Skeletal muscle satellite cell (primary cell): ENCODE measurements around the gene KCNK15.

Experiments
- H3K27me3 ChIP-seq: 2 replicates; pipeline ENCODE4 v1.7.0; 2013; ENCODE audit warnings: low read length; ENCODE audit not compliant: control insufficient read depth, insufficient read depth
- H3K36me3 ChIP-seq: 2 replicates; pipeline ENCODE4 v1.7.0; 2013; ENCODE audit warnings: mild to moderate bottlenecking, control low read depth, low read length; ENCODE audit not compliant: insufficient read depth
- H3K4me1 ChIP-seq: 2 replicates; pipeline ENCODE4 v1.7.0; 2013; ENCODE audit warnings: low read length; ENCODE audit not compliant: control insufficient read depth, insufficient read depth
- H3K4me2 ChIP-seq: 2 replicates; pipeline ENCODE4 v1.7.0; 2013; ENCODE audit warnings: mild to moderate bottlenecking, low read length
- H3K4me3 ChIP-seq: 2 replicates; pipeline ENCODE4 v1.7.0; 2013; ENCODE audit warnings: low read length
- H3K9ac ChIP-seq: 2 replicates; pipeline ENCODE4 v1.7.0; 2013; ENCODE audit warnings: mild to moderate bottlenecking, low read depth, low read length, moderate library complexity
- H3K9me3 ChIP-seq: replicated peaks from 2 replicates; pipeline ENCODE4 v1.7.0; 2013; ENCODE audit warnings: mild to moderate bottlenecking, control low read depth, low read length

KCNK15 gene

DNA sequence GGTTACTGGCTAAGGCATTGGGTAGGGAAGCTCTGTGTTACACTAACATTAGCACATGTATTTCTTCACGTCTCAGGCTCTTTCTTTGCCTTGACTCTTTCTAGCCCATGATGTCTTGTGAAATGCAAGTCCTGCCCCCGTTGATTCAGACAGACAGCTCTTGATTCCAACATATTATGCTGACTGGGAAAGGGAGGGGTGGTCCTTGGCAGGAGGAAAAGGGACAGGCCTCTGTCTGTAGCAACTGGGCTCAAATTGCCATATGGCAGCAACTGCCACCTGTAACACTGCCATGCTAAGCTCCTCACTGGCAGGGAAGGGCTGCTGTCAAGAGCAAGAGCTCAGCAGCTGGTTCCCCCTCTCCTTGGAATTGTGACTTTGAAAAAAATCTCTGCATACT is 5.7 kb upstream of the KCNK15 start:
- no peak overlapping the region for H3K9ac ChIP-seq
- peaks cover 41% of the 10 kb centered on the region for H3K27me3 ChIP-seq
- peaks cover 13% of the 10 kb centered on the region for H3K4me1 ChIP-seq
- H3K9me3 ChIP-seq: no peaks in the 10 kb centered on the region
- no peak overlapping the region for H3K4me2 ChIP-seq
- no peak overlapping the region for H3K4me3 ChIP-seq
- no peaks in the 10 kb centered on the region for H3K36me3 ChIP-seq

DNA sequence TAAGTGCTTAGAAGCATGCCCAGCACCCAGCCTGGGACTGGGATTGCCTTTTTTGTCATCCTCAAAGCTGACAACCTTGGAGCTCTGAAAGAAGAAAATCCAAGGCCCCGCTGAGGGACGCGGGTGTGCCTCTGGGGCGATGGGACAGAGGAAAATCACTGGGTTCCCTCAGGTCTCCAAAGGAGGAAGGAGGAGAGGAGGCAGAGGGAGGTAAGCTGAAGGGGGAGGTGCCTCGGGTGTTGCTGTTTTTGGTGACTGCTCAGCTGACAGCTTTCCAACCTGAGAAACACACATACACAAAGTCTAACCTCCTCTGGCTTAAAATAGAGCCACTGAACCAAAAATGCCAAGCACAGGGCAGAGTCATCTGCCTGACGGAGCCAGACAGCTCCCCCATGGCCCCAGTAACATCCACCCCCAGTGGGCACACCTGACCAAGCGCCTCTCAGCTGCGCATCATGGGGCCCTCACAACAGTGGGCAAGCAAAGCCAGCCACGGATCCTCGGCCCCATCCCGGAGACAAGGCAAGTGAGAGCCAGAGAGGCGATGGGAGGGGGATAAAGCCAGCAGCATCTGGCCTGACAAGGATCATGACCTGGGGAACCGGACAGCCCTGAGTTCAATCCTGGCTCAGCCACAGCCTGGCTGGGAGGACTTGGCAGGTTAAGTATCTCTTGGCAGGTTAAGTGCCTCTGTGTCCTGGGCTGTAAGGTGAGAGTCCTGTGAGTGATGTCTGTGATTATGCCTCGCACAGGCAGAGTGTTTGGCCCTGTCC is 3.2 kb upstream of the KCNK15 start:
- peaks cover 61% of the 10 kb centered on the region for H3K27me3 ChIP-seq
- H3K36me3 ChIP-seq: no peaks in the 10 kb centered on the region
- H3K4me3 ChIP-seq: no peak overlapping the region
- H3K4me1 ChIP-seq: peaks cover 9% of the 10 kb centered on the region
- H3K9me3 ChIP-seq: no peaks in the 10 kb centered on the region
- no peak overlapping the region for H3K4me2 ChIP-seq
- H3K9ac ChIP-seq: no peak overlapping the region

DNA sequence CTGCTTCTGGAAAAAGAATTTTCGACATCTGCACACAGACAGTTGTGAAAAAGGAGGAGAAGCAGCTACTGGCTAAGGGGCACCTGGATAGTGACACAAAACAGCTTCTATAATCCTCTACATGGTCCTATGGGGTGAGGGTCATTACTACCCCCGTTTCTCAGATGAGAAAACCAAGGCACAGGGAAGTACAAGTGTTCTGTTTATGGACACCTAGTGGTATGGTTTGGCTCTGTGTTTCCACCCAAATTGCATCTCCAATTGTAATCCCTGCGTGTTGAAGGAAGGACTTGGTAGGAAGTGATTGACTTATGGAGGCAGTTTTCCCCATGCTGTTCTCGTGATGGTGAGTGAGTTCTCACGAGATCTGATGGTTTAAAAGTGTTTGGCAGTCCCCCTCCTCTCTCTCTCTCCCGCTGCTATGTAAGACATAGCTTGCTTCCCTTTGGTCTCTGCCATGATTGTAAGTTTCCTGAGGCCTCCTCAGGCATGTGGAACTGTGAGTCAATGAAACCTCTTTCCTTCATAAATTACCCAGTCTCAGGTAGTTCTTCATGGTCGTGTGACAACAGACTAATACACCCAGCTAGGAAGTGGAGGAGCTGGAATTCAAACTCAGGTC is 2.5 kb upstream of the KCNK15 start:
- Histone ChIP-seq H3K4me2 (no peak overlapping the region), H3K9me3 (no peaks in the 10 kb centered on the region), H3K27me3 (peaks cover 63% of the 10 kb centered on the region), H3K36me3 (no peaks in the 10 kb centered on the region), H3K9ac (no peak overlapping the region), H3K4me1 (peaks cover 9% of the 10 kb centered on the region), H3K4me3 (no peak overlapping the region)

DNA sequence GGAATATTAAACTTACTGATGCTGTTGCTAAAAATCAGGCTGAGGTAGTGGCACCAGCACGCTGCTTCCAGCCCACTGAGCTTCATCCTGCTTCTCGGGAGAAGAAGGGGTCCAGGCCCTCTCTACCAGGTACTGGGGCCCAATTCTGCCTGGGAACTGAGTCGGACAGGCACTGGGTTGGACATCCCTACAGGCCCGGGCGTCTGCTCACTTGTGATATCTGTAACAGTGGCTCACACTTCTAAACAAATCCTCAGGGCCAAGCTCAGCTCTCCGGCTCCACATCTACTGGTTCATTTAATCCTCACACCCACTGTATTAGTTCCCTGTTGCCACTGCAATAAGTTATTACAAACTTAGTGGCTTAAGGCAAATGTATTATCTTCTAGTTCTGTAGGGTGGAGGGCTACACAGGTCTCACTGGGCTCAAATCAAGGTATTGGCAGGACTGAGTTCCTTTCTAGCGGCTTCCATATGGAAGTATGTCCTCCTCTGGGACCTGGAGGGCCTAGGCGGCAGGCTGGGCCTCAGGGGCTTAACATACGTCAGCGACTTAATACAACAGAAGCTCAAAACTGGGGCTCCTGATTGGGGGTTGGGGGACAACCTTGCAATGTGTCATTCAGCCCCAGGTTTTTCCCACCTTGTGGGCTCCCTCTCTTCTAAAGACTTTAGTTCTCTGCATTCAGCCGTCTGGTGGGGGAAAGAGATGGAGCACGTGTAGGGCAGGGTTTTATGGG is 1.6 kb upstream of the KCNK15 start:
- H3K4me2 ChIP-seq: no peak overlapping the region
- H3K9me3 ChIP-seq: no peaks in the 10 kb centered on the region
- no peak overlapping the region for H3K4me3 ChIP-seq
- H3K27me3 ChIP-seq: peaks cover 72% of the 10 kb centered on the region
- peaks cover 9% of the 10 kb centered on the region for H3K4me1 ChIP-seq
- H3K9ac ChIP-seq: no peak overlapping the region
- no peaks in the 10 kb centered on the region for H3K36me3 ChIP-seq

DNA sequence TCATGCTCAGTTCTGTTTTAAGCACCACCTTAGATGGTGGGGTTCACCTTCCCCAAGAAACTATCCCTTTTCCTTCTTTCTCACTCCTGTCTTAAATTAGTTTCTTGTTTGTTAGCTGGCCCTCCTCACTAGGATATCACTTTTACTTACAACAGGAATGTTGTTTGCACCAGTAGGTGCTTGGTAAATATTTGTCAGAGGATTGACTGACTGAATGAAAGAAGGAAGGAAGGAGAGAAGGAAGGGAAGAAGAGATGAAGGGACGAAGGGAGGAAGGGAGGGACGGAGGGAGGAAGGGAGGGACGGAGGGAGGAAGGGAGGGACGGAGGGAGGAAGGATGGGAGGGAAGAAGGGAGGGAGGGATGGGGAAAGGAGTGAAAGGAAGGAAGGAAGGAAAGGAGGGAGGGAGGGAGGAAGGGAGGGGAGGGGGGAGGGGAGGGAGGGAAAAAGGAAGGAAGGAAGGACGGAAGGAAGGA is 505 bp upstream of the KCNK15 start:
- H3K36me3 ChIP-seq: no peaks in the 10 kb centered on the region
- peak overlapping the region; percentile 67 for H3K4me3 ChIP-seq

DNA sequence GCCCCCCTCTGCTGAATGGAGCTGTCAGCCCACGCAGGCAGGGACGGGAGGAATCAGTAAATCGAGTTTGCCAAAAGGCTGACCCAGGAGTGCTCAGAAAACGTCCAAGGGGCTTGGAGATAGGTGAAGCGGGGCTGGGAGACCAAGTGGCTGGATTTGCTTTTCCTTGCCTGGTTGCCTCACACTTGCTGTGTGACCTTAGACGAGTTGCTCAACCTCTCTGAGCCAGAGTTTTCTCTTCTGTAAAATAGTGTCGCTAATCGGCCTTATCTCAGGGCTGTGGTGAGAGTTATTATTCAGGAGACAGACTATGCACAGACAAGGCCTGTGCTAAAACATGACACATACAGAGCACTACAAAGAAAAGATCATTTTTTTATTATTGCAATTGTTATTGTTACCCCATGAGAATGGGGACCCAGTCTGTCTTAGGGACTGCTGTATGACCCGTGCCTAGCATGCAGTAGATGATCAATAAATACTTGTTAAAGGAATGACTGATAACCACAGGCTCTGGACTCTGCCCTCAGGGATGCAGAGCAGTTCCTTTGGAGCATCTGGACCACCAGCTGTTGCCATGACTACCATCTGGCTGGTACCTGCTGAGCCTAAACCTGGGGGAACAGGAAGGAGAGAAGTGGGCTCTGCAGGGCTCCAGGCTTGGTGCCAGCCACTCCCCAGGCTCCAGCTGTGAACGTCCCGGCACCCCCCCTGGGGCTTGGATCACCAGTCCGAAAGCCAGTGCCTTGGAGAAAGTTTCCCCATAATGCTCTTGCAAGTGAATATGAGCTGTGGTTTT is 901 bp downstream of the KCNK15 start:
- Histone ChIP-seq H3K9me3 (no peaks in the 10 kb centered on the region), H3K4me2 (peak overlapping the region; percentile 90), H3K4me1 (peaks cover 9% of the 10 kb centered on the region), H3K9ac (no peak overlapping the region), H3K4me3 (peak overlapping the region; percentile 67), H3K27me3 (peaks cover 88% of the 10 kb centered on the region), H3K36me3 (no peaks in the 10 kb centered on the region)

More for the DNA sequence above, 505 bp upstream of the KCNK15 start:
- H3K4me1 ChIP-seq: peaks cover 9% of the 10 kb centered on the region
- H3K9ac ChIP-seq: no peak overlapping the region
- no peaks in the 10 kb centered on the region for H3K9me3 ChIP-seq
- H3K4me2 ChIP-seq: peak overlapping the region; percentile 90
- H3K27me3 ChIP-seq: peaks cover 82% of the 10 kb centered on the region

DNA sequence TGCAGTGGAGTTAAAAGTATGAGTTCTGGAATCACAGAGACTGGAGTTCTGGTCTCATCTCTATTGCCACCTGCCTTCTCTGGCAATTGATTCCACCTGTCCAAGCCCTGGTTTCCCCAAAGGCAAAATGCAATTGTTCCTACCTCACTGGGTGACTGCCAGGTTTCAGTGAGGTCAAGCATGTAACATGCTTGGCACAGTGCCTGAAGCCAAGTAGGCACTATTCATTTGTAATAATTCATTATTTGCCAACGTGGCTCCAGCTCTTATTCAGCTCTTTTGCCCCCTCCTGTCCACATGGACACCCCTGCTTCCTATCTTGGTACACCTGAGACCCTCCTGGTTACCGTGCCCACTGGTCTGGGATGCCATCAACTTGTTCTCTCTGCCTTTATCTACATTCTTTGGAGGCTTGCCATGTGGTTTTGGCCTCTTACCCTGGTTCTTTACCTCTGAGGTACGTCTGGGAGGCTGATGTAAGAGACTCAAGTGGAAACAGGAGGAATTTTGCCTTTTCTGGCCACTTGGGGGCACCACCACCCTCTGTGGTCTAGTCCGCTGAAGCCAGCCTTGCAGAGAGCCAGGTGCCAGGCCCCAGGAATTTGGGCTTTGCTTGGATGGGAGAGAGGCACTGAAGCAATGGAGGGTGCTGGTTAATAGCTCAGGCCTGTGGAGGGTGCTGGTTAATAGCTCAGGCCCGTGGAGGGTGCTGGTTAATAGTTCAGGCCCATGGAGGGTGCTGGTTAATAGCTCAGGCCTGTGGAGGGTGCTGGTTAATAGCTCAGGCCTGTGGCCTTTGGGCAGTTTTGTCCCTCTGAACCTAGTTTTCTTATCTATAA is 1.7 kb downstream of the KCNK15 start:
- no peak overlapping the region for H3K4me2 ChIP-seq
- H3K36me3 ChIP-seq: no peaks in the 10 kb centered on the region
- no peak overlapping the region for H3K9ac ChIP-seq
- H3K9me3 ChIP-seq: no peaks in the 10 kb centered on the region
- H3K4me3 ChIP-seq: no peak overlapping the region
- H3K4me1 ChIP-seq: peaks cover 9% of the 10 kb centered on the region
- H3K27me3 ChIP-seq: peaks cover 88% of the 10 kb centered on the region

DNA sequence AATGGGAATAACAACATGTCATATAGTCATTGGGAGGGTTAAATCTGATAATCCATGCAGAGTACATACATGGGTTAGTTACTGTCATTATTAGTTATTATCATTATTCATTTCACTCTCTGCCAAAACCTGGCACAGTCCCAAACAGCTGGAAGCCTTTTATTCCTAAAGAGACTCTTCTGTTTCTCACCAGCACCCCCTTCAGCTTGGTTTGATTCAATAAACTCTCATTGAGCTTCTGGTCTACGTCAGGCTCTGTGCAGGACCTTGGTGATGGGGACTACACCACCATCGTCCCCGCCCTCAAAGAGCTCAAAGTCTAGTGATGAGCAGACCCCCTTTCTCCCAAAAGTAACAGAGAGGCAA is 2.3 kb downstream of the KCNK15 start:
- Histone ChIP-seq H3K9ac (no peak overlapping the region), H3K4me3 (no peak overlapping the region), H3K4me1 (peaks cover 9% of the 10 kb centered on the region), H3K36me3 (no peaks in the 10 kb centered on the region), H3K4me2 (no peak overlapping the region), H3K9me3 (no peaks in the 10 kb centered on the region), H3K27me3 (peaks cover 88% of the 10 kb centered on the region)

DNA sequence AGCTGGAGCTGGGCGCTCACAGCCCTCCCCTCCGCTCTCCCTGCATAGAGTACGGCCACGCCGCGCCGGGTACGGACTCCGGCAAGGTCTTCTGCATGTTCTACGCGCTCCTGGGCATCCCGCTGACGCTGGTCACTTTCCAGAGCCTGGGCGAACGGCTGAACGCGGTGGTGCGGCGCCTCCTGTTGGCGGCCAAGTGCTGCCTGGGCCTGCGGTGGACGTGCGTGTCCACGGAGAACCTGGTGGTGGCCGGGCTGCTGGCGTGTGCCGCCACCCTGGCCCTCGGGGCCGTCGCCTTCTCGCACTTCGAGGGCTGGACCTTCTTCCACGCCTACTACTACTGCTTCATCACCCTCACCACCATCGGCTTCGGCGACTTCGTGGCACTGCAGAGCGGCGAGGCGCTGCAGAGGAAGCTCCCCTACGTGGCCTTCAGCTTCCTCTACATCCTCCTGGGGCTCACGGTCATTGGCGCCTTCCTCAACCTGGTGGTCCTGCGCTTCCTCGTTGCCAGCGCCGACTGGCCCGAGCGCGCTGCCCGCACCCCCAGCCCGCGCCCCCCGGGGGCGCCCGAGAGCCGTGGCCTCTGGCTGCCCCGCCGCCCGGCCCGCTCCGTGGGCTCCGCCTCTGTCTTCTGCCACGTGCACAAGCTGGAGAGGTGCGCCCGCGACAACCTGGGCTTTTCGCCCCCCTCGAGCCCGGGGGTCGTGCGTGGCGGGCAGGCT is 4.6 kb downstream of the KCNK15 start:
- Histone ChIP-seq H3K36me3 (no peaks in the 10 kb centered on the region), H3K4me1 (peaks cover 9% of the 10 kb centered on the region), H3K27me3 (peaks cover 79% of the 10 kb centered on the region), H3K4me2 (peak overlapping the region; percentile 26), H3K9me3 (no peaks in the 10 kb centered on the region), H3K4me3 (no peak overlapping the region), H3K9ac (no peak overlapping the region)
